Endothelial cell of umbilical vein (primary cell): ENCODE data around the gene AP3S1. TPM values are rescaled to one million over a fixed set of nuclear protein-coding genes. Genes with fewer than 3 reads are reported as not detected.

Experiments used
- BruUV-seq: library from RNA; stranded (reverse); fragments of 400-500 nt; replicated peaks from 2 replicates; lab custom pipeline; 2021; lab: Mats Ljungman, UMichigan
- CTCF ChIA-PET: fragments of 300-600, 350-600 bp; sonication (Branson Sonifier 250); formaldehyde crosslinking; loops from one replicate; lab custom pipeline; 2021; ENCODE audit warnings: antibody characterized with exemption, inconsistent platforms; lab: Charles Lee
- POLR2A ChIA-PET: fragments of 300-600, 350-600 bp; sonication (Branson Sonifier 250); formaldehyde crosslinking; loops from one replicate; lab custom pipeline; 2021; ENCODE audit warnings: antibody characterized with exemption, inconsistent platforms; lab: Charles Lee
- DNase-seq: peaks from one replicate; pipeline ENCODE4 v3.0.0-alpha.2; 2011; ENCODE audit warnings: low read depth, low spot score
- FAIRE-seq: peaks from 2 replicates; lab custom pipeline; 2011; peaks lifted over from hg19 to GRCh38; lab: Jason Lieb, UNC
- H2AFZ ChIP-seq: 2 replicates; pipeline ENCODE4 v1.6.0; 2012; ENCODE audit warnings: low read depth, low read length, control low read depth, inconsistent platforms
- H3K27ac ChIP-seq: 2 replicates; pipeline ENCODE4 v1.5.1; 2011; ENCODE audit warnings: low read depth, mild to moderate bottlenecking, control low read depth, low read length, moderate library complexity; ENCODE audit not compliant: insufficient read depth
- H3K27me3 ChIP-seq, 2 experiments: 2 replicates each; pipeline versions ENCODE4 v1.6.0 to v1.6.1; 2011; ENCODE audit warnings: low read length in 2 of 2, mixed read lengths in 1 of 2; ENCODE audit not compliant: control insufficient read depth in 2 of 2, insufficient read depth in 2 of 2
- H3K36me3 ChIP-seq, 2 experiments: 2 replicates in 1 of 2; 3 replicates in 1 of 2; pipeline ENCODE4 v1.5.1; 2011; ENCODE audit warnings: low read length in 2 of 2, mild to moderate bottlenecking in 1 of 2, moderate library complexity in 1 of 2; ENCODE audit not compliant: control insufficient read depth in 2 of 2, insufficient read depth in 2 of 2; ENCODE audit errors: extremely low read depth in 1 of 2
- H3K4me1 ChIP-seq: 3 replicates; pipeline ENCODE4 v1.5.1; 2011; ENCODE audit warnings: mild to moderate bottlenecking, low read length; ENCODE audit not compliant: control insufficient read depth, insufficient read depth; ENCODE audit errors: extremely low read depth
- H3K4me2 ChIP-seq: 2 replicates; pipeline ENCODE4 v1.6.1; 2011; ENCODE audit warnings: low read length, control low read depth, mixed read lengths; ENCODE audit not compliant: insufficient read depth
- H3K4me3 ChIP-seq, 3 experiments: fragments of 200-600 bp in 1 of 3; sonication (generic), shearing (Covaris generic) in 1 of 3; replicated peaks in 1 of 3; 2 replicates each; pipeline ENCODE4 v1.5.1; 2011 to 2016; ENCODE audit warnings: control low read depth in 3 of 3, low read length in 3 of 3, mild to moderate bottlenecking in 2 of 3, inconsistent platforms in 1 of 3, low read depth in 1 of 3, moderate library complexity in 1 of 3; ENCODE audit not compliant: insufficient read depth in 1 of 3
- H3K79me2 ChIP-seq: 2 replicates; pipeline ENCODE4 v1.6.0; 2012; ENCODE audit warnings: low read length, inconsistent platforms; ENCODE audit not compliant: control insufficient read depth, insufficient read depth
- H3K9ac ChIP-seq: replicated peaks from 2 replicates; pipeline ENCODE3; 2011; ENCODE audit warnings: low read length, control low read depth; ENCODE audit not compliant: insufficient read depth; ENCODE audit errors: extremely low read depth
- H3K9me1 ChIP-seq: replicated peaks from 3 replicates; pipeline ENCODE4 v1.6.0; 2011; ENCODE audit warnings: mild to moderate bottlenecking, low read length; ENCODE audit not compliant: control insufficient read depth, insufficient read depth; ENCODE audit errors: extremely low read depth
- H3K9me3 ChIP-seq: replicated peaks from 2 replicates; pipeline ENCODE4 v1.5.1; 2012; ENCODE audit warnings: low read length, inconsistent platforms; ENCODE audit not compliant: control insufficient read depth, insufficient read depth
- H4K20me1 ChIP-seq: replicated peaks from 2 replicates; pipeline ENCODE3; 2011; ENCODE audit warnings: mild to moderate bottlenecking, low read length; ENCODE audit not compliant: control insufficient read depth, insufficient read depth; ENCODE audit errors: extremely low read depth
- EZH2 ChIP-seq: IDR thresholded peaks from 2 replicates; pipeline ENCODE4 v1.6.1; 2012; ENCODE audit warnings: borderline replicate concordance, low read depth, mild to moderate bottlenecking, moderate library complexity, low read length, inconsistent platforms; ENCODE audit not compliant: severe bottlenecking
- FOS ChIP-seq: IDR thresholded peaks from 2 replicates; pipeline ENCODE4 v1.6.1; 2011; ENCODE audit warnings: mild to moderate bottlenecking, low read length, moderate library complexity, borderline replicate concordance; ENCODE audit not compliant: insufficient read depth
- GATA2 ChIP-seq: IDR thresholded peaks from 2 replicates; pipeline ENCODE4 v1.7.0; 2011; ENCODE audit warnings: low read depth, mild to moderate bottlenecking, moderate library complexity, mixed read lengths, low read length; ENCODE audit not compliant: insufficient read length, insufficient read depth
- JUN ChIP-seq: IDR thresholded peaks from 2 replicates; pipeline ENCODE4 v1.6.1; 2011; ENCODE audit warnings: borderline replicate concordance, low read depth; ENCODE audit not compliant: insufficient read length, insufficient read depth
- MYC ChIP-seq: IDR thresholded peaks from one replicate; pipeline ENCODE4 v1.6.1; 2011; ENCODE audit warnings: mild to moderate bottlenecking, low read depth, low read length
- POLR2A ChIP-seq: IDR thresholded peaks from 2 replicates; pipeline ENCODE4 v1.6.1; 2012; ENCODE audit warnings: low read depth, mild to moderate bottlenecking, control low read depth, low read length
- POLR2AphosphoS5 ChIP-seq: IDR thresholded peaks from 2 replicates; pipeline ENCODE4 v1.6.1; 2012; ENCODE audit warnings: low read depth, mild to moderate bottlenecking, control low read depth, low read length, moderate library complexity; ENCODE audit not compliant: insufficient read depth
- dilution Hi-C: fragments of 300-500 bp; cut with MboI; formaldehyde crosslinking; loops from one replicate; pipeline ENCODE4 v1.15.0; 2019; ENCODE audit warnings: low sequenced_read_pairs; ENCODE audit not compliant: extremely low pct_ligation_motif_present
- intact Hi-C: fragments of 100-400 bp; cut with micrococcal nuclease; formaldehyde crosslinking; loops from one replicate; pipeline ENCODE4 v1.10.0; 2022
- polyA plus RNA-seq, 4 experiments: library from polyadenylated mRNA; depleted of rRNA in 3 of 4; stranded (reverse) in 3 of 4; unstranded in 1 of 4; fragments of >200 nt; gene quantifications; 2 replicates each; pipeline versions ENCODE4 v1.2.1 to v1.2.3, GENCODE V29; 2011 to 2012; ENCODE audit warnings: missing spikeins in 1 of 4
- total RNA-seq: library from RNA; stranded (reverse); gene quantifications from 2 replicates; pipeline ENCODE4 v1.2.3, GENCODE V29; 2021
- TF ChIP-seq, protein P1 (sequence below), 2 donors: IDR thresholded peaks; 1 replicate in 1 of 2; 2 replicates in 1 of 2; pipeline ENCODE4 v1.5.1; 2011; ENCODE audit warnings: low read length in 2 of 2, mild to moderate bottlenecking in 2 of 2, moderate library complexity in 2 of 2, control low read depth in 1 of 2, inconsistent platforms in 1 of 2, low read depth in 1 of 2; ENCODE audit not compliant: insufficient read depth in 1 of 2; ENCODE audit errors: extremely low read depth in 1 of 2
- TF ChIP-seq, protein P2 (sequence below): IDR thresholded peaks from 2 replicates; pipeline ENCODE4 v1.6.1; 2011; ENCODE audit not compliant: insufficient read depth, insufficient read length

Gene AP3S1
- total and polyA plus RNA-seq, 2 donors (not counting 3 experiments of a cell fraction or from before 2014, with no cell fraction given) = 26.5 to 85.7 TPM

DNA sequence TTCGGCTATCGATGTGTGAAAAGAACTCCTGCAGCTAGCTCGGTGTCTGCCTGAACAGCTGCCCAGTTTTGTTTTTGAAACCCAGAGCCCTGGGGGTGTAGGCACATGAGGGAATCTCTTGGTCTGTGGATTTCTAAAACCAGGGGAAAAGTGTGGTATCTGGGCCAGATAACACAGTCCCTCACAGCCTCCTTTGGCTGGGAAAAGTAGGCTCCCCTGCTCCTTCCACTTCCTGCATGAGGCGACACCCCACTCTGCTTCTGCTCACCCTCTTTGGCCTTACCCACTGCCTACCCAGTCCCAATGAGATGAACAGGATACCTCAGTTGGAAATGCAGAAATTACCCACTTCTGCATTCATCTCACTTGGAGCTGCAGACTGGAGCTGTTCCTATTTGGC is 15.8 kb upstream of the AP3S1 start:
- FAIRE-seq (no peak), DNase-seq (no peak)
- intact Hi-C loops = no loop called here
- Histone ChIP-seq H3K9me1 (no peaks in the 10 kb centered on the region), H3K4me2 (no peak overlapping the region), H2AFZ (no peak overlapping the region), H3K9me3 (no peaks in the 10 kb centered on the region), H3K27ac (no peak overlapping the region), H3K79me2 (no peaks in the 10 kb centered on the region), H3K4me3 (no peak overlapping the region), H3K36me3 (peaks cover 0 to 10% of the 10 kb centered on the region in 2 experiments), H3K9ac (no peak overlapping the region), H4K20me1 (no peaks in the 10 kb centered on the region), H3K4me1 (no peaks in the 10 kb centered on the region), H3K27me3 (peaks cover 0 to 3% of the 10 kb centered on the region in 2 experiments)
- CTCF ChIA-PET = interaction anchor here (2.9 kb wide), 1 partner anchor 191 kb away, joined by 12 read pairs; no protein-coding TSS in a partner anchor
- BruUV-seq = no TSS peak
- dilution Hi-C loops = no loop called here
- POLR2A ChIA-PET = no interaction called here
- TF ChIP-seq JUN = no peak
- TF ChIP-seq, protein P1, sequence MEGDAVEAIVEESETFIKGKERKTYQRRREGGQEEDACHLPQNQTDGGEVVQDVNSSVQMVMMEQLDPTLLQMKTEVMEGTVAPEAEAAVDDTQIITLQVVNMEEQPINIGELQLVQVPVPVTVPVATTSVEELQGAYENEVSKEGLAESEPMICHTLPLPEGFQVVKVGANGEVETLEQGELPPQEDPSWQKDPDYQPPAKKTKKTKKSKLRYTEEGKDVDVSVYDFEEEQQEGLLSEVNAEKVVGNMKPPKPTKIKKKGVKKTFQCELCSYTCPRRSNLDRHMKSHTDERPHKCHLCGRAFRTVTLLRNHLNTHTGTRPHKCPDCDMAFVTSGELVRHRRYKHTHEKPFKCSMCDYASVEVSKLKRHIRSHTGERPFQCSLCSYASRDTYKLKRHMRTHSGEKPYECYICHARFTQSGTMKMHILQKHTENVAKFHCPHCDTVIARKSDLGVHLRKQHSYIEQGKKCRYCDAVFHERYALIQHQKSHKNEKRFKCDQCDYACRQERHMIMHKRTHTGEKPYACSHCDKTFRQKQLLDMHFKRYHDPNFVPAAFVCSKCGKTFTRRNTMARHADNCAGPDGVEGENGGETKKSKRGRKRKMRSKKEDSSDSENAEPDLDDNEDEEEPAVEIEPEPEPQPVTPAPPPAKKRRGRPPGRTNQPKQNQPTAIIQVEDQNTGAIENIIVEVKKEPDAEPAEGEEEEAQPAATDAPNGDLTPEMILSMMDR (IDR thresholded peaks at IDR 0.05; ENCODE audit: extremely low read depth in 1 of 2, insufficient read depth in 1 of 2, low read depth in 1 of 2, low read length in 2 of 2) = no peak
- TF ChIP-seq POLR2AphosphoS5 = no peak
- no peak for TF ChIP-seq POLR2A
- no peak for TF ChIP-seq FOS
- no peak for TF ChIP-seq MYC
- TF ChIP-seq, protein P2, sequence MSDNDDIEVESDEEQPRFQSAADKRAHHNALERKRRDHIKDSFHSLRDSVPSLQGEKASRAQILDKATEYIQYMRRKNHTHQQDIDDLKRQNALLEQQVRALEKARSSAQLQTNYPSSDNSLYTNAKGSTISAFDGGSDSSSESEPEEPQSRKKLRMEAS = no peak
- TF ChIP-seq EZH2 = no peak
- no peak for TF ChIP-seq GATA2
